GM23338 (cell line): ENCODE data around the gene BRCA1.

Experiments used
- EZH2 ChIP-seq: fragments of 200-600 bp; sonication (generic); IDR thresholded peaks from one replicate; pipeline ENCODE4 v1.8.0; 2017; ENCODE audit warnings: antibody characterized with exemption, mild to moderate bottlenecking, low read depth; ENCODE audit not compliant: unreplicated experiment
- TF ChIP-seq, protein P1 (sequence below), 2 experiments: fragments of 200-600 bp in 1 of 2; sonication (generic) in 1 of 2; conservative IDR thresholded peaks; 2 replicates each; pipeline versions ENCODE4 v1.5.1 to v1.6.1; 2016 to 2017; ENCODE audit warnings: antibody characterized with exemption in 2 of 2, low read depth in 2 of 2, mild to moderate bottlenecking in 2 of 2, moderate library complexity in 1 of 2
- TF ChIP-seq, protein P2 (sequence below): IDR thresholded peaks from one replicate; pipeline ENCODE4 v1.6.1; 2018; ENCODE audit warnings: antibody characterized with exemption; ENCODE audit not compliant: unreplicated experiment

DNA sequence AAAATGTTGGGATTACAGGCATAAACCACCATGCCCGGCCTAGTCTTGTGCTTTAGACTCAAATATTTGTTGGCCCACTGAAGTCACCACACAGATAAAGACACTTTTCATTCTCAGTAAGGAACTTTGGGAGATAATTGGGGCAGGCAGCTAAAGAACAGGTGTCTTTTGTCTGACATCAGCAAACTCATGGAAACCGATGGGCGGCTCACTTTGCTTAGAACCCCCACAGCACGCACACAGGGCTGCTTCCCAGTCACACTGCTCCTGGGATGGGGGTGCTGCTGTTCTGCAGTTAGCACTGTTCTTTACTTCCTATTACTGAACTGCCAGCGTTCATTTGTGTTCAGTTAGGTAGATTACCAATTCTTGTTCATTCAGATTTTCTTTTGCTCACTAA, 18.0 kb upstream of the BRCA1 start:
- TF ChIP-seq EZH2, result no peak
- TF ChIP-seq, protein P1, sequence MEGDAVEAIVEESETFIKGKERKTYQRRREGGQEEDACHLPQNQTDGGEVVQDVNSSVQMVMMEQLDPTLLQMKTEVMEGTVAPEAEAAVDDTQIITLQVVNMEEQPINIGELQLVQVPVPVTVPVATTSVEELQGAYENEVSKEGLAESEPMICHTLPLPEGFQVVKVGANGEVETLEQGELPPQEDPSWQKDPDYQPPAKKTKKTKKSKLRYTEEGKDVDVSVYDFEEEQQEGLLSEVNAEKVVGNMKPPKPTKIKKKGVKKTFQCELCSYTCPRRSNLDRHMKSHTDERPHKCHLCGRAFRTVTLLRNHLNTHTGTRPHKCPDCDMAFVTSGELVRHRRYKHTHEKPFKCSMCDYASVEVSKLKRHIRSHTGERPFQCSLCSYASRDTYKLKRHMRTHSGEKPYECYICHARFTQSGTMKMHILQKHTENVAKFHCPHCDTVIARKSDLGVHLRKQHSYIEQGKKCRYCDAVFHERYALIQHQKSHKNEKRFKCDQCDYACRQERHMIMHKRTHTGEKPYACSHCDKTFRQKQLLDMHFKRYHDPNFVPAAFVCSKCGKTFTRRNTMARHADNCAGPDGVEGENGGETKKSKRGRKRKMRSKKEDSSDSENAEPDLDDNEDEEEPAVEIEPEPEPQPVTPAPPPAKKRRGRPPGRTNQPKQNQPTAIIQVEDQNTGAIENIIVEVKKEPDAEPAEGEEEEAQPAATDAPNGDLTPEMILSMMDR (conservative IDR thresholded peaks at IDR 0.05; ENCODE audit: low read depth in 2 of 2), result no peak
- TF ChIP-seq, protein P2, sequence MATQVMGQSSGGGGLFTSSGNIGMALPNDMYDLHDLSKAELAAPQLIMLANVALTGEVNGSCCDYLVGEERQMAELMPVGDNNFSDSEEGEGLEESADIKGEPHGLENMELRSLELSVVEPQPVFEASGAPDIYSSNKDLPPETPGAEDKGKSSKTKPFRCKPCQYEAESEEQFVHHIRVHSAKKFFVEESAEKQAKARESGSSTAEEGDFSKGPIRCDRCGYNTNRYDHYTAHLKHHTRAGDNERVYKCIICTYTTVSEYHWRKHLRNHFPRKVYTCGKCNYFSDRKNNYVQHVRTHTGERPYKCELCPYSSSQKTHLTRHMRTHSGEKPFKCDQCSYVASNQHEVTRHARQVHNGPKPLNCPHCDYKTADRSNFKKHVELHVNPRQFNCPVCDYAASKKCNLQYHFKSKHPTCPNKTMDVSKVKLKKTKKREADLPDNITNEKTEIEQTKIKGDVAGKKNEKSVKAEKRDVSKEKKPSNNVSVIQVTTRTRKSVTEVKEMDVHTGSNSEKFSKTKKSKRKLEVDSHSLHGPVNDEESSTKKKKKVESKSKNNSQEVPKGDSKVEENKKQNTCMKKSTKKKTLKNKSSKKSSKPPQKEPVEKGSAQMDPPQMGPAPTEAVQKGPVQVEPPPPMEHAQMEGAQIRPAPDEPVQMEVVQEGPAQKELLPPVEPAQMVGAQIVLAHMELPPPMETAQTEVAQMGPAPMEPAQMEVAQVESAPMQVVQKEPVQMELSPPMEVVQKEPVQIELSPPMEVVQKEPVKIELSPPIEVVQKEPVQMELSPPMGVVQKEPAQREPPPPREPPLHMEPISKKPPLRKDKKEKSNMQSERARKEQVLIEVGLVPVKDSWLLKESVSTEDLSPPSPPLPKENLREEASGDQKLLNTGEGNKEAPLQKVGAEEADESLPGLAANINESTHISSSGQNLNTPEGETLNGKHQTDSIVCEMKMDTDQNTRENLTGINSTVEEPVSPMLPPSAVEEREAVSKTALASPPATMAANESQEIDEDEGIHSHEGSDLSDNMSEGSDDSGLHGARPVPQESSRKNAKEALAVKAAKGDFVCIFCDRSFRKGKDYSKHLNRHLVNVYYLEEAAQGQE, result no peak
